H9 (cell line): ENCODE measurements around the gene SPEF2. TPM values are rescaled to one million over a fixed set of nuclear protein-coding genes. Genes with fewer than 3 reads are reported as not detected.

Experiments
- DNase-seq: peaks from one replicate; pipeline ENCODE4 v3.0.0-alpha.2; 2017
- H2AFZ ChIP-seq: one replicate; pipeline ENCODE4 v1.6.1; 2013; ENCODE audit warnings: mild to moderate bottlenecking, low read length, control low read depth, moderate library complexity
- H2AK5ac ChIP-seq: 2 replicates; pipeline ENCODE4 v1.6.1; 2013; ENCODE audit warnings: low read length, control low read depth, mixed read lengths; ENCODE audit not compliant: insufficient read length
- H2BK120ac ChIP-seq: one replicate; pipeline ENCODE4 v1.6.1; 2013; ENCODE audit warnings: low read depth, mild to moderate bottlenecking, low read length, control low read depth, inconsistent platforms; ENCODE audit not compliant: poor library complexity, severe bottlenecking
- H2BK12ac ChIP-seq: 2 replicates; pipeline ENCODE4 v1.6.1; 2013; ENCODE audit warnings: low read length, control low read depth, mixed read lengths, low read depth; ENCODE audit not compliant: insufficient read length
- H2BK15ac ChIP-seq: 2 replicates; pipeline ENCODE4 v1.6.1; 2013; ENCODE audit warnings: low read depth, low read length, control low read depth
- H2BK20ac ChIP-seq: one replicate; pipeline ENCODE4 v1.6.1; 2013; ENCODE audit warnings: low read depth, mild to moderate bottlenecking, low read length, control low read depth, inconsistent platforms; ENCODE audit not compliant: poor library complexity, severe bottlenecking
- H2BK5ac ChIP-seq: 2 replicates; pipeline ENCODE4 v1.6.1; 2013; ENCODE audit warnings: low read length, control low read depth, mixed read lengths; ENCODE audit not compliant: insufficient read length
- H3K14ac ChIP-seq: 2 replicates; pipeline ENCODE4 v1.6.1; 2013; ENCODE audit warnings: low read length, control low read depth; ENCODE audit not compliant: insufficient read depth
- H3K18ac ChIP-seq: 2 replicates; pipeline ENCODE4 v1.6.1; 2013; ENCODE audit warnings: low read depth, mild to moderate bottlenecking, mixed read lengths, low read length, control low read depth; ENCODE audit not compliant: insufficient read length
- H3K23ac ChIP-seq: 2 replicates; pipeline ENCODE4 v1.6.1; 2013; ENCODE audit warnings: low read length, control low read depth, mixed read lengths, low read depth; ENCODE audit not compliant: insufficient read length
- H3K23me2 ChIP-seq: 2 replicates; pipeline ENCODE4 v1.6.1; 2013; ENCODE audit warnings: low read depth, mild to moderate bottlenecking, mixed read lengths, low read length, control low read depth; ENCODE audit not compliant: insufficient read length, poor library complexity, severe bottlenecking
- H3K27ac ChIP-seq: 2 replicates; pipeline ENCODE4 v1.5.1; 2013; ENCODE audit warnings: low read length, control low read depth, mixed read lengths, low read depth; ENCODE audit not compliant: insufficient read length
- H3K27me3 ChIP-seq: 2 replicates; pipeline ENCODE4 v1.6.1; 2013; ENCODE audit warnings: low read length, control low read depth, inconsistent platforms; ENCODE audit not compliant: insufficient read depth
- H3K4ac ChIP-seq: 2 replicates; pipeline ENCODE4 v1.6.1; 2013; ENCODE audit warnings: low read depth, mild to moderate bottlenecking, control low read depth, inconsistent platforms, low read length, moderate library complexity
- H3K4me1 ChIP-seq: 2 replicates; pipeline ENCODE4 v1.6.1; 2013; ENCODE audit warnings: low read length, control low read depth, inconsistent platforms; ENCODE audit not compliant: insufficient read depth
- H3K4me2 ChIP-seq: 2 replicates; pipeline ENCODE4 v1.6.1; 2013; ENCODE audit warnings: low read length, control low read depth, mixed read lengths; ENCODE audit not compliant: insufficient read length, insufficient read depth
- H3K56ac ChIP-seq: 2 replicates; pipeline ENCODE4 v1.6.1; 2013; ENCODE audit warnings: low read depth, mild to moderate bottlenecking, mixed read lengths, low read length, control low read depth; ENCODE audit not compliant: insufficient read length
- H3K79me1 ChIP-seq: 2 replicates; pipeline ENCODE4 v1.6.1; 2013; ENCODE audit warnings: low read depth, mild to moderate bottlenecking, moderate library complexity, low read length, control low read depth, inconsistent platforms; ENCODE audit not compliant: insufficient read depth, poor library complexity, severe bottlenecking
- H3K79me2 ChIP-seq: 2 replicates; pipeline ENCODE4 v1.6.1; 2013; ENCODE audit warnings: low read length, control low read depth, inconsistent platforms; ENCODE audit not compliant: insufficient read depth
- H3K9ac ChIP-seq: 2 replicates; pipeline ENCODE4 v1.6.1; 2013; ENCODE audit warnings: low read length, control low read depth, mixed read lengths; ENCODE audit not compliant: insufficient read length; ENCODE audit errors: extremely low read depth
- H3K9me3 ChIP-seq: one replicate; pipeline ENCODE4 v1.6.1; 2013; ENCODE audit warnings: low read depth, low read length, inconsistent platforms; ENCODE audit not compliant: control insufficient read depth
- H3T11ph ChIP-seq: one replicate; pipeline ENCODE4 v1.6.1; 2013; ENCODE audit warnings: mild to moderate bottlenecking, low read length, control low read depth, inconsistent platforms
- H4K20me1 ChIP-seq: one replicate; pipeline ENCODE4 v1.6.1; 2013; ENCODE audit not compliant: control insufficient read depth, insufficient read length, insufficient read depth
- H4K5ac ChIP-seq: 2 replicates; pipeline ENCODE4 v1.6.1; 2013; ENCODE audit warnings: low read depth, mild to moderate bottlenecking, mixed read lengths, low read length, control low read depth; ENCODE audit not compliant: insufficient read length
- H4K8ac ChIP-seq: replicated peaks from 2 replicates; pipeline ENCODE4 v1.6.1; 2013; ENCODE audit warnings: low read length, control low read depth, mixed read lengths, low read depth; ENCODE audit not compliant: insufficient read length
- H4K91ac ChIP-seq: 2 replicates; pipeline ENCODE4 v1.6.1; 2013; ENCODE audit warnings: low read depth, mild to moderate bottlenecking, moderate library complexity, mixed read lengths, low read length, control low read depth; ENCODE audit not compliant: insufficient read length
- H3K27ac Mint-ChIP-seq, 3 experiments: 2 replicates in 2 of 3; 3 replicates in 1 of 3; pipeline ENCODE4 v1.8.0; 2020 to 2021; ENCODE audit warnings: mixed read lengths in 3 of 3, mild to moderate bottlenecking in 1 of 3, moderate library complexity in 1 of 3
- H3K27me3 Mint-ChIP-seq: 2 replicates; pipeline ENCODE4 v1.8.0; 2021; ENCODE audit warnings: low read depth, mild to moderate bottlenecking, moderate library complexity, mixed read lengths
- H3K36me3 Mint-ChIP-seq, 3 experiments: 2 replicates in 2 of 3; 3 replicates in 1 of 3; pipeline ENCODE4 v1.8.0; 2020 to 2021; ENCODE audit warnings: low read depth in 3 of 3, mixed read lengths in 3 of 3; ENCODE audit not compliant: insufficient read depth in 1 of 3
- H3K4me1 Mint-ChIP-seq, 2 experiments: 2 replicates each; pipeline ENCODE4 v1.8.0; 2020; ENCODE audit warnings: mixed read lengths in 2 of 2
- H3K4me3 Mint-ChIP-seq, 2 experiments: 2 replicates in 1 of 2; 3 replicates in 1 of 2; pipeline ENCODE4 v1.8.0; 2020 to 2021; ENCODE audit warnings: mild to moderate bottlenecking in 2 of 2, mixed read lengths in 2 of 2, moderate library complexity in 1 of 2
- H3K9me3 Mint-ChIP-seq, 2 experiments: 2 replicates in 1 of 2; 3 replicates in 1 of 2; pipeline ENCODE4 v1.8.0; 2020; ENCODE audit warnings: mild to moderate bottlenecking in 2 of 2, mixed read lengths in 2 of 2, moderate library complexity in 1 of 2
- WGBS: extraction: QIAGEN DNeasy Blood & Tissue Kit; methylation state at CpG from one replicate; pipeline ENCODE4 v1.1.7; 2013; ENCODE audit warnings: missing lambda C conversion rate, low lambda C conversion rate, mixed read lengths; ENCODE audit not compliant: insufficient read length; ENCODE audit errors: extremely low coverage; 5-methylcytosine and 5-hydroxymethylcytosine counted together
- total RNA-seq: library from RNA; stranded (reverse); gene quantifications from 2 replicates; pipeline ENCODE4 v1.2.1, GENCODE V29; 2021
- TF ChIP-seq, protein P1 (sequence below): fragments of 200-600 bp; sonication (generic); conservative IDR thresholded peaks from 3 replicates; pipeline ENCODE4 v1.8.0; 2021; ENCODE audit warnings: antibody characterized with exemption, mild to moderate bottlenecking

The SPEF2 gene
- total RNA-seq, 1 experiment from 2014 or later = 1.0 TPM

DNA sequence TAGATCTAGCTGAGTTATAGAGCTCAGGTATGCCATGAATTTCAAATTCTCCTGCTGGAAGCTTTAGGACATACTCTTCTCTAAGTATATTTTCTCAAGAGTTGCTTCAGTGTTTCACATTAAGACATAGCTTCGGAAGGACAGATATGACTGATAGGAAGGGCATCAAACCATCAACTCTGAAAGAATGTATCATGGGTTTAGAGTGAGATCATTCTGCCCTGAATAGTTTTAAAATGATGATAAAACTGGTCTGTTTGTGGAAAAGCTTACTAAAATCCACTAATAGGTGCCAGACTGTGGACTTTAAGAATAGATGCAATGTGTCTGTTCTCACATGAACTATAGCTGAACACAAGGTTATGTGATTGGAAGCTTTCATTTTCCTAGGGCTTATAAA, 8.4 kb downstream of the SPEF2 start:
- Histone ChIP-seq H4K20me1 (no peaks in the 10 kb centered on the region), H4K8ac (no peak overlapping the region), H3K4ac (no peak overlapping the region), H3K79me2 (no peaks in the 10 kb centered on the region), H3K9me3 (no peaks in the 10 kb centered on the region), H3K27ac (no peak overlapping the region), H3K23ac (no peak overlapping the region), H2AFZ (no peak overlapping the region), H3K4me2 (no peak overlapping the region), H3K9ac (no peak overlapping the region), H3K79me1 (no peaks in the 10 kb centered on the region), H4K5ac (no peak overlapping the region), H2AK5ac (no peak overlapping the region), H3K14ac (no peak overlapping the region), H2BK20ac (no peak overlapping the region), H3K56ac (no peak overlapping the region), H2BK5ac (no peak overlapping the region), H3K27me3 (no peaks in the 10 kb centered on the region), H3T11ph (no peak overlapping the region), H2BK15ac (no peak overlapping the region), H2BK12ac (no peak overlapping the region), H2BK120ac (no peak overlapping the region), H4K91ac (no peak overlapping the region), H3K4me1 (no peaks in the 10 kb centered on the region), H3K23me2 (no peaks in the 10 kb centered on the region), H3K18ac (no peak overlapping the region)
- Mint-ChIP-seq H3K4me1 (0 out of 4 replicates have a peak, but pooled peaks cover 0 to 2% of the 10 kb centered on the region in 2 experiments), H3K4me3 (no peak overlapping the region), H3K36me3 (no peaks in the 10 kb centered on the region), H3K27me3 (peaks cover 12% of the 10 kb centered on the region), H3K27ac (no peak overlapping the region), H3K9me3 (peaks cover 5 to 6% of the 10 kb centered on the region in 2 experiments; a peak in 3 of 5 replicates)
- no CpG with 5 or more reads among the region's 1 CpG for WGBS
- TF ChIP-seq, protein P1, sequence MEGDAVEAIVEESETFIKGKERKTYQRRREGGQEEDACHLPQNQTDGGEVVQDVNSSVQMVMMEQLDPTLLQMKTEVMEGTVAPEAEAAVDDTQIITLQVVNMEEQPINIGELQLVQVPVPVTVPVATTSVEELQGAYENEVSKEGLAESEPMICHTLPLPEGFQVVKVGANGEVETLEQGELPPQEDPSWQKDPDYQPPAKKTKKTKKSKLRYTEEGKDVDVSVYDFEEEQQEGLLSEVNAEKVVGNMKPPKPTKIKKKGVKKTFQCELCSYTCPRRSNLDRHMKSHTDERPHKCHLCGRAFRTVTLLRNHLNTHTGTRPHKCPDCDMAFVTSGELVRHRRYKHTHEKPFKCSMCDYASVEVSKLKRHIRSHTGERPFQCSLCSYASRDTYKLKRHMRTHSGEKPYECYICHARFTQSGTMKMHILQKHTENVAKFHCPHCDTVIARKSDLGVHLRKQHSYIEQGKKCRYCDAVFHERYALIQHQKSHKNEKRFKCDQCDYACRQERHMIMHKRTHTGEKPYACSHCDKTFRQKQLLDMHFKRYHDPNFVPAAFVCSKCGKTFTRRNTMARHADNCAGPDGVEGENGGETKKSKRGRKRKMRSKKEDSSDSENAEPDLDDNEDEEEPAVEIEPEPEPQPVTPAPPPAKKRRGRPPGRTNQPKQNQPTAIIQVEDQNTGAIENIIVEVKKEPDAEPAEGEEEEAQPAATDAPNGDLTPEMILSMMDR = no peak
- no peak for DNase-seq
